ENCODE data around the gene FAM110D. TPM values are rescaled to one million over a fixed set of nuclear protein-coding genes. Genes with fewer than 3 reads are reported as not detected.
A peak's percentile ranks its signal among the peaks of the same experiment; 100 is the strongest.

Gene FAM110D
- total RNA-seq, 2 donors from 2014 or later = 0.38 to 1.1 TPM

GRCh38 chr1:26190373-26190987 is 31.6 kb downstream of the FAM110D start, which contains the start of gene CATSPER4:
Gene CATSPER4, plus strand, starts transcription at chr1:26190602. Its CDS starts 26 bp downstream, at chr1:26190628.
- peaks cover 6% of the 10 kb centered on the region for H3K4me1 Mint-ChIP-seq
- H3K27ac Mint-ChIP-seq = peak within 1 kb of the TSS; percentile 69
- no peaks in the 10 kb centered on the region for H3K9me3 Mint-ChIP-seq

GRCh38 chr1:26191739-26192138 is 32.9 kb downstream of the FAM110D start:
- no peak for TF ChIP-seq CTCF (conservative IDR thresholded peaks at IDR 0.05)
- no peak overlapping the region for H3K27ac Mint-ChIP-seq
- H3K36me3 Mint-ChIP-seq (ENCODE audit: low read depth) = peaks cover 17% of the 10 kb centered on the region
- H3K4me1 Mint-ChIP-seq = peaks cover 6% of the 10 kb centered on the region
- no peak for DNase-seq
- Histone ChIP-seq H3K27ac (ENCODE audit: low read depth, low read length) (no peak overlapping the region), H3K9me3 (ENCODE audit: control insufficient read depth, low read length) (no peaks in the 10 kb centered on the region), H3K4me1 (ENCODE audit: control insufficient read depth, insufficient read depth, low read length) (no peaks in the 10 kb centered on the region), H3K36me3 (ENCODE audit: control insufficient read depth, insufficient read depth, low read length) (peaks cover 5% of the 10 kb centered on the region), H3K4me3 (ENCODE audit: low read length) (no peak overlapping the region), H3K9ac (ENCODE audit: extremely low read depth, low read length, poor library complexity, severe bottlenecking) (no peak overlapping the region), H3K27me3 (ENCODE audit: control insufficient read depth, insufficient read depth, low read length, poor library complexity, severe bottlenecking) (no peaks in the 10 kb centered on the region)
- no peaks in the 10 kb centered on the region for H3K9me3 Mint-ChIP-seq
- no peak overlapping the region for H3K4me3 Mint-ChIP-seq
- peaks cover 9% of the 10 kb centered on the region for H3K27me3 Mint-ChIP-seq (ENCODE audit: insufficient read depth)
- WGBS, 2 experiments (ENCODE audit: insufficient coverage in 1 of 2, insufficient read length in 1 of 2) = 71 to 88% methylated on average over 1 to 3 of the region's 3 CpGs

More at GRCh38 chr1:26190373-26190987, 31.6 kb downstream of the FAM110D start, which contains the start of gene CATSPER4:
- Mint-ChIP-seq H3K36me3 (ENCODE audit: low read depth) (peaks cover 26% of the 10 kb centered on the region), H3K4me3 (no peak within 1 kb of the TSS), H3K27me3 (ENCODE audit: insufficient read depth) (peaks cover 5% of the 10 kb centered on the region)
- no peak within 1 kb of the TSS for H3K27ac ChIP-seq (ENCODE audit: low read depth, low read length)
- no peak within 1 kb of the TSS for H3K9ac ChIP-seq (ENCODE audit: extremely low read depth, low read length, poor library complexity, severe bottlenecking)
- peaks cover 5% of the 10 kb centered on the region for H3K36me3 ChIP-seq (ENCODE audit: control insufficient read depth, insufficient read depth, low read length)
- no peaks in the 10 kb centered on the region for H3K27me3 ChIP-seq (ENCODE audit: control insufficient read depth, insufficient read depth, low read length, poor library complexity, severe bottlenecking)
- WGBS, 2 experiments (ENCODE audit: insufficient coverage in 1 of 2, insufficient read length in 1 of 2) = 41 to 61% methylated on average over 11 to 16 of the region's 16 CpGs
- peak; percentile 81 for TF ChIP-seq CTCF (conservative IDR thresholded peaks at IDR 0.05)
- no peak within 1 kb of the TSS for H3K4me3 ChIP-seq (ENCODE audit: low read length)
- no peaks in the 10 kb centered on the region for H3K4me1 ChIP-seq (ENCODE audit: control insufficient read depth, insufficient read depth, low read length)
- H3K9me3 ChIP-seq (ENCODE audit: control insufficient read depth, low read length) = no peaks in the 10 kb centered on the region
- DNase-seq = peak; percentile 96

DNA sequence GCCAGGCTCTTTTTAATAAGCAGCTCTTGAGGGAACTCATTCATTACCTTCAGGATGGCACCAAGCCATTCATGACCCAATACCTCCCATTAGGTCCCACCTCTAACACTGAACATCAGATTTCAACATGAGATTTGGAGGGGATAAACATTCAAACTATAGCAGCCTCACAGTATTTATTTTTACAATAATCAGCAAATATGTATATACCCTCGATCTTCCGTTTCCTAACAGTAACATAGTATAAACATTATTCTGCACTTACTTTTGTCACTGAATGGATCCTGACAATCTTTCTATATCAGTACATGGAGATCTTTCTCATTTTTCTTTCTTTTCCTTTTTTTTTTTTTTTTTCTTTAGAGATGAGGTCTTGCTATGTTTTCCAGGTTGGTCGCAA is 36.9 kb downstream of the FAM110D start:
- Mint-ChIP-seq H3K9me3 (no peaks in the 10 kb centered on the region), H3K27me3 (ENCODE audit: insufficient read depth) (peaks cover 9% of the 10 kb centered on the region), H3K4me3 (no peak overlapping the region), H3K36me3 (ENCODE audit: low read depth) (no peaks in the 10 kb centered on the region), H3K27ac (no peak overlapping the region), H3K4me1 (peaks cover 8% of the 10 kb centered on the region)
- no peak overlapping the region for H3K27ac ChIP-seq (ENCODE audit: low read depth, low read length)
- no peak overlapping the region for H3K9ac ChIP-seq (ENCODE audit: extremely low read depth, low read length, poor library complexity, severe bottlenecking)
- no peaks in the 10 kb centered on the region for H3K9me3 ChIP-seq (ENCODE audit: control insufficient read depth, low read length)
- TF ChIP-seq CTCF (conservative IDR thresholded peaks at IDR 0.05) = no peak
- H3K36me3 ChIP-seq (ENCODE audit: control insufficient read depth, insufficient read depth, low read length) = no peaks in the 10 kb centered on the region
- DNase-seq = no peak
- H3K4me3 ChIP-seq (ENCODE audit: low read length) = no peak overlapping the region
- no peaks in the 10 kb centered on the region for H3K4me1 ChIP-seq (ENCODE audit: control insufficient read depth, insufficient read depth, low read length)
- 92 to 100% methylated on average over 2 to 3 of the region's 3 CpGs for WGBS, 2 experiments (ENCODE audit: insufficient coverage in 1 of 2, insufficient read length in 1 of 2)
- no peaks in the 10 kb centered on the region for H3K27me3 ChIP-seq (ENCODE audit: control insufficient read depth, insufficient read depth, low read length, poor library complexity, severe bottlenecking)
